Stimulated activated CD4-positive, alpha-beta T cell treated with anti-CD3 and anti-CD28 coated beads, Interleukin-15, amount 100 ng/mL, for 48 hours (primary cell): Measurements from ENCODE around the gene VENTX.

ENCODE experiments used
- DNase-seq, 2 donors: peaks; one replicate each; pipeline ENCODE4 v3.0.0-alpha.2; 2020; ENCODE audit warnings: low read depth in 2 of 2

Gene VENTX

GRCh38 chr10:133285217-133285616, 47.6 kb downstream of the VENTX start:
- DNase-seq, result no peak

- DNase-seq, result no peak
Observed at GRCh38 chr10:133286366-133286765, 48.7 kb downstream of the VENTX start.

GRCh38 chr10:133287832-133288500, 50.3 kb downstream of the VENTX start:
- no peak for DNase-seq

GRCh38 chr10:133289761-133290160, 52.1 kb downstream of the VENTX start:
- no peak for DNase-seq
